Tibial nerve (tissue), 4 donors: ENCODE measurements around the gene ERC2. TPM values are rescaled to one million over a fixed set of nuclear protein-coding genes. Genes with fewer than 3 reads are reported as not detected.
"Not testable (repeated sequence)": the region's sequence is repeated elsewhere in the genome, so short reads cannot be mapped to it uniquely, and the experiment has no call there.

Experiments
- DNase-seq, 2 donors: peaks; one replicate each; pipeline ENCODE4 v3.0.0-alpha.2; 2019; ENCODE audit warnings: low spot score in 2 of 2
- H3K27ac ChIP-seq, 4 donors: fragments of 200-600 bp; sonication (generic) in 3 of 4; one replicate each; pipeline ENCODE4 v1.5.1; 2017 to 2019; ENCODE audit warnings: mild to moderate bottlenecking in 1 of 4
- H3K27me3 ChIP-seq, 2 donors: fragments of 200-600 bp; sonication (generic) in 1 of 2; one replicate each; pipeline versions ENCODE4 v1.5.1 to v1.6.0; 2017 to 2019
- H3K36me3 ChIP-seq, 3 donors: fragments of 200-600 bp; sonication (generic); one replicate each; pipeline ENCODE4 v1.5.1; 2018 to 2019
- H3K4me1 ChIP-seq, 4 donors: fragments of 200-600 bp; sonication (generic) in 3 of 4; one replicate each; pipeline ENCODE4 v1.5.1; 2017 to 2019
- H3K4me3 ChIP-seq, 4 donors: fragments of 200-600 bp; sonication (generic) in 3 of 4; one replicate each; pipeline ENCODE4 v1.5.1; 2017 to 2019; ENCODE audit warnings: mild to moderate bottlenecking in 1 of 4, moderate library complexity in 1 of 4
- H3K9me3 ChIP-seq, 4 donors: fragments of 200-600 bp; sonication (generic) in 3 of 4; one replicate each; pipeline ENCODE4 v1.5.1; 2017 to 2019
- EP300 ChIP-seq, 2 donors: sonication (generic); formaldehyde crosslinking; IDR thresholded peaks; one replicate each; pipeline ENCODE4 v1.6.1; 2017; ENCODE audit warnings: antibody characterized with exemption in 2 of 2, mild to moderate bottlenecking in 1 of 2
- POLR2A ChIP-seq, 2 donors: fragments of 450-650 bp; IDR thresholded peaks; one replicate each; pipeline ENCODE4 v1.6.1; 2017; ENCODE audit warnings: antibody characterized with exemption in 2 of 2, mild to moderate bottlenecking in 2 of 2, moderate library complexity in 2 of 2
- WGBS, 2 donors: methylation state at CpG; one replicate each; pipeline ENCODE4 v1.1.5; 2018; 5-methylcytosine and 5-hydroxymethylcytosine counted together
- total RNA-seq, 4 donors: library from RNA; depleted of rRNA; stranded (reverse); fragments of >200 nt; gene quantifications; one replicate each; pipeline ENCODE4 v1.1.0, GENCODE V29; 2016
- TF ChIP-seq, protein P1 (sequence below), 5 experiments: fragments of 200-600 bp in 3 of 5; fragments of 450-650 bp in 2 of 5; sonication (generic) in 3 of 5; IDR thresholded peaks; one replicate each; pipeline ENCODE4 v1.5.1; 2016 to 2019; ENCODE audit warnings: antibody characterized with exemption in 5 of 5, mild to moderate bottlenecking in 3 of 5, moderate library complexity in 2 of 5

ERC2 gene
- total RNA-seq, 4 donors from 2014 or later: 0.84 to 0.98 (median 0.90) TPM; not detected in 1

DNA sequence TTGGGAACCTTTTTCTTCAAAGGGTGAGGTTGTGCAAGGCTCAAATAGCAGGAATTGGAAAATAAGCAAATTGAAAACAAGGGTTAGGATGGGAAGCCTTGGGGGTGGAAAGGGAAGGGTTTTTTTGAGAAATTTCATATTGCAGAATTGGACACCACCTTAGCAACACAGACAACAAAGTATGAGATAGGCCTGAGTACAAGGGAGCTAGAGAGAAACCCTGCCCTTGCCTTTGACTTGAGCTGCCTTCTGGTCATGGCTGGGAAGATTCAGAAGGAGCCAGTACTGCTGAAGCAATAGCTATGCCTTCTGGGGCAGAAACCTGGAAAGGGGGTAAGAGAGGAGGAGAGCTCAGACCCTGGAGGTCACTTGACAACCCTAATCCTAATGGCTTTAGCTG lies 445.6 kb downstream of the ERC2 start:
- Histone ChIP-seq H3K4me3 (no peak overlapping the region), H3K9me3 (no peaks in the 10 kb centered on the region), H3K4me1 (no peaks in the 10 kb centered on the region), H3K36me3 (no peaks in the 10 kb centered on the region), H3K27ac (no peak overlapping the region), H3K27me3 (no peaks in the 10 kb centered on the region)
- no peak for DNase-seq
- TF ChIP-seq, protein P1, sequence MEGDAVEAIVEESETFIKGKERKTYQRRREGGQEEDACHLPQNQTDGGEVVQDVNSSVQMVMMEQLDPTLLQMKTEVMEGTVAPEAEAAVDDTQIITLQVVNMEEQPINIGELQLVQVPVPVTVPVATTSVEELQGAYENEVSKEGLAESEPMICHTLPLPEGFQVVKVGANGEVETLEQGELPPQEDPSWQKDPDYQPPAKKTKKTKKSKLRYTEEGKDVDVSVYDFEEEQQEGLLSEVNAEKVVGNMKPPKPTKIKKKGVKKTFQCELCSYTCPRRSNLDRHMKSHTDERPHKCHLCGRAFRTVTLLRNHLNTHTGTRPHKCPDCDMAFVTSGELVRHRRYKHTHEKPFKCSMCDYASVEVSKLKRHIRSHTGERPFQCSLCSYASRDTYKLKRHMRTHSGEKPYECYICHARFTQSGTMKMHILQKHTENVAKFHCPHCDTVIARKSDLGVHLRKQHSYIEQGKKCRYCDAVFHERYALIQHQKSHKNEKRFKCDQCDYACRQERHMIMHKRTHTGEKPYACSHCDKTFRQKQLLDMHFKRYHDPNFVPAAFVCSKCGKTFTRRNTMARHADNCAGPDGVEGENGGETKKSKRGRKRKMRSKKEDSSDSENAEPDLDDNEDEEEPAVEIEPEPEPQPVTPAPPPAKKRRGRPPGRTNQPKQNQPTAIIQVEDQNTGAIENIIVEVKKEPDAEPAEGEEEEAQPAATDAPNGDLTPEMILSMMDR (IDR thresholded peaks at IDR 0.05): no peak
- no peak for TF ChIP-seq EP300 (IDR thresholded peaks at IDR 0.05)
- no peak for TF ChIP-seq POLR2A (IDR thresholded peaks at IDR 0.05)

DNA sequence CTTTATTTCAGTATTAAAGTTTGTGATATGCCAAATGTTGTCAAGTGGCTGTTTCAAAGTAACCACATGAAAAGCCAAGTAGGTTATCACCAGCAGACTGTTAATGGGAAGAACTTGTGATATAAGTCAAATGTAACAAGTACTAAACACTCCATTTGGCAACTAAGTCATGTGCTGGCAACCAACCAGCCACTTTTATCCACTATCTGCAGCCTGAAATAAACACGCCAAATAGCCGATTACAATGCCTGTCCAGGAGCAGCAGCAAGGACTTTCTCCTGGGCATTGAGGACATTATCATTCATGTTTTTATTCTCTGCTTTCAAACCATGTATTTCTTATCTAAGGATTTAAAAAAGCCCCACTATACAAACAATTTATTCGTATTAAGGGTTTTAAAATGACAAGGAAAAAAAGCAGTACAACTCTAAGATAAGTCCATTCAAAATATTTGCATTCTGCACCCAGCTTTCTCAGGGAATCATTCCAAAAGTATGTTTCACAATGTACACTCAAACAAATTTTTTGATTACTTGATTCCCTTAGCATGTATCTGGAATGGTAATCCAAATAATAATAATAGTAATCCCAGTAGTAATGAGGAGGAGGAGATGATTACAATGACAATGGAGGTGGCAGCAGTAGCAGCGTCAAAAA lies 448.6 kb downstream of the ERC2 start:
- DNase-seq: no peak
- Histone ChIP-seq H3K9me3 (no peaks in the 10 kb centered on the region), H3K27me3 (no peaks in the 10 kb centered on the region), H3K4me1 (no peaks in the 10 kb centered on the region), H3K27ac (no peak overlapping the region), H3K36me3 (no peaks in the 10 kb centered on the region), H3K4me3 (no peak overlapping the region)
- 66 to 74% methylated on average over 4 of the region's 4 CpGs for WGBS, 2 donors
- TF ChIP-seq, protein P1 (IDR thresholded peaks at IDR 0.05): no peak
- TF ChIP-seq POLR2A (IDR thresholded peaks at IDR 0.05) (no peak), EP300 (IDR thresholded peaks at IDR 0.05) (no peak)

DNA sequence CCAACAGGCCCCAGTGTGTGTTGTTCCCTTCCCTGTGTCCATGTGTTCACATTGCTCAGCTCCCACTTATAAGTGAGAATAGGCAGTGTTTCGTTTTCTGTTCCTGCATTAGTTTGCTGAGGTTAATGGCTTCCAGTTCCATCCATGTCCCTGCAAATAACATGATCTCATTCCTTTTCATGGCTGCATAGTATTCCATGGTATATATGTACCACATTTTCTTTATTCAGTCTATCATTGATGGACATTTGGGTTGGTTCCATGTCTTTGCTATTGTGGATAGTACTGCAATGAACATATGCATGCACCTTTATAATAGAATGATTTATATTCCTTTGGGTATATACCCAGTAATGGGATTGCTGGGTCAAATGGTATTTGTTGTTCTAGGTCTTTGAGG lies 452.9 kb downstream of the ERC2 start:
- H3K27me3 ChIP-seq, H3K9me3 ChIP-seq, H3K4me3 ChIP-seq, H3K27ac ChIP-seq, H3K4me1 ChIP-seq, H3K36me3 ChIP-seq, DNase-seq: not testable (repeated sequence)
- 78 to 93% methylated on average over 1 of the region's 1 CpG for WGBS, 2 donors

DNA sequence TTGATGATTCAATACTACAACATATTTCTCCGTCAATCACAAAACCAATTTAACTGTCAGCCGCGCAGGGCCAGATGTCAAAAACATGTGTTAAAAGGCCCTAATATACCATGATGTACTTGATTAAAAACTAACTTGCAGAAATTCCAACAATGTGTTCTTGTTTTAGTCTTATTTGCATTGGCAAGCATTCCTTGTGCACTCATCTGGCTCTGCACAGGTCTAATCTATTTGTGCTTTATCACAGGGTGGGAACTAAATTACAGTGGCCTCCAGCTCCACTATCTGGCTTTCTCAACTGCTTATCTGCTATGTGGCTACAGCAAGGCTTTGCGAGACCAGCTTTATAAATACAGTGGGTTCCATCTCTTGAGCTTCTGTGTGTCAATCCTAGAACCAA lies 455.5 kb downstream of the ERC2 start:
- no peaks in the 10 kb centered on the region for H3K36me3 ChIP-seq
- DNase-seq: no peak
- H3K27ac ChIP-seq: no peak overlapping the region
- no peak for TF ChIP-seq POLR2A (IDR thresholded peaks at IDR 0.05)
- no peak for TF ChIP-seq EP300 (IDR thresholded peaks at IDR 0.05)
- TF ChIP-seq, protein P1 (IDR thresholded peaks at IDR 0.05): no peak
- H3K4me3 ChIP-seq: no peak overlapping the region
- no peaks in the 10 kb centered on the region for H3K9me3 ChIP-seq
- no peaks in the 10 kb centered on the region for H3K4me1 ChIP-seq
- WGBS, 2 donors: 60 to 73% methylated on average over 4 of the region's 4 CpGs
- H3K27me3 ChIP-seq: no peaks in the 10 kb centered on the region

DNA sequence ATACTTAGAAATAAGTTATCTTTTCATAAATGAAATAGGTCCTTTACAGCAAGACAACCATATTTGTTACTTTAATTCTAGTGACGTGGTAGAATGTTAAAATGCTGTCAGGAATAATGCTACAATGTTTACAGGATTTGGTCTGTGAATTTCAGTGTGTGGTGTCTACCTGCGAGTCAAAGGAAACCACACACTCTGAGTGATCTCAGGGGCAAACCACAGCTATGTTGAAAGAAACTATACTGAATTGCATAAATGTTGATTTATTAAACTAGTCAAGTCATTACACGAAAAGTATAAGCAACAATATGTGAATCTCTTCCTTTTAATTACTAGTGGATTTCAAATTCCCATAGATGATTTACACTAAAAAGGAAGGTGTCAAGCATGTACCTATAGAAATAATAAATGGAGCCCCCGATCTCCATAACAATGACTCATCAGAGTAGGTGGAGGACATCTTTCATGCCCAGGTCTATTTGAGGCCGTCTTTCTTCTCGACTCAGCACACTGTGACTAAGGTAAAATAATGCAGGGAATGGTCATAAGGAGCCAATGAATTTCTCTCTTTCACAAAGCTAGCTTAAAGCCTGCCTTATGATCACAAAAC lies 463.0 kb downstream of the ERC2 start:
- peaks cover 0 to 5% (median 0%) of the 10 kb centered on the region in 4 donors for H3K4me1 ChIP-seq
- H3K27me3 ChIP-seq: no peaks in the 10 kb centered on the region
- H3K4me3 ChIP-seq: no peak overlapping the region
- DNase-seq: no peak
- H3K9me3 ChIP-seq: no peaks in the 10 kb centered on the region
- no peaks in the 10 kb centered on the region for H3K36me3 ChIP-seq
- H3K27ac ChIP-seq: no peak overlapping the region
- no peak for TF ChIP-seq EP300 (IDR thresholded peaks at IDR 0.05)
- 75 to 83% methylated on average over 6 of the region's 6 CpGs for WGBS, 2 donors

DNA sequence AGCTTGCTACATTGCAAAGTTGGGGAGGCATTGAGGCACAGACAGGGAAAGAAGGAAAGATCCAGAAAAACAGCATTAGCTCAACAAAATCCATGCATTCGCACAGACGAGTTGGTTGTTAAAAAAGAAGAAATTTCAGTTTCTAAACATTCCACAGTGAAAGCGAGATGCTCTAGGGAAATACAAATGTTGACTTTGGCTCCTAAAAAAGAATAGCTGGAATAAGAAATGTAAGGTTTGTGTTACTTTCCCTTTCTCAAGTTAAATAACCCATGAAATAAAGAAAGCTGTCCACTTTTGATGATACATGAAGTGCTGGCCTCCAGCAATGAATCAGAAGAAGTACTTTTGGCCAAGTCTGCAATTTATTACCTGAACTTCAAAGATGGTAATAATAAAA lies 465.1 kb downstream of the ERC2 start:
- 60 to 61% methylated on average over 3 of the region's 3 CpGs for WGBS, 2 donors
- no peaks in the 10 kb centered on the region for H3K36me3 ChIP-seq
- no peaks in the 10 kb centered on the region for H3K27me3 ChIP-seq
- TF ChIP-seq, protein P1 (IDR thresholded peaks at IDR 0.05): no peak
- H3K27ac ChIP-seq: no peak overlapping the region
- H3K4me3 ChIP-seq: no peak overlapping the region
- H3K9me3 ChIP-seq: no peaks in the 10 kb centered on the region
- no peak for DNase-seq
- H3K4me1 ChIP-seq: peaks cover 0 to 5% (median 0%) of the 10 kb centered on the region in 4 donors
